IMR-90 (cell line): ENCODE results near the gene HDAC9. TPM values are rescaled to one million over a fixed set of nuclear protein-coding genes. Genes with fewer than 3 reads are reported as not detected.
A peak's percentile ranks its signal among the peaks of the same experiment; 100 is the strongest.

Experiments
- ATAC-seq: fragments of 200-7000 bp; cut with Tn5 transposase; 2 replicates; pipeline ENCODE4 v1.9.1; 2020; ENCODE audit warnings: low read depth, mild to moderate bottlenecking, moderate library complexity
- BruUV-seq: library from RNA; stranded (reverse); fragments of 400-500 nt; replicated peaks from 2 replicates; lab custom pipeline; 2021; lab: Mats Ljungman, UMichigan
- CTCF ChIA-PET: fragments of 300-600 bp; formaldehyde crosslinking; extraction: SDS; loops from one replicate; lab custom pipeline; 2021; ENCODE audit warnings: antibody characterized with exemption; lab: Yijun Ruan, JAX
- POLR2A ChIA-PET: fragments of 300-600 bp; sonication (Branson Sonifier 250); formaldehyde crosslinking; loops from one replicate; lab custom pipeline; 2022; ENCODE audit warnings: antibody characterized with exemption; ENCODE audit not compliant: unreplicated experiment; lab: Charles Lee
- DNase-seq: peaks from one replicate; pipeline ENCODE4 v3.0.0; 2013
- H2AFZ ChIP-seq: replicated peaks from 2 replicates; pipeline ENCODE3; 2013; ENCODE audit warnings: low read length, mild to moderate bottlenecking; ENCODE audit not compliant: poor library complexity
- H2AK5ac ChIP-seq: 2 replicates; pipeline ENCODE4 v1.6.1; 2013; ENCODE audit warnings: low read depth, low read length, inconsistent platforms
- H2AK9ac ChIP-seq: replicated peaks from 2 replicates; pipeline ENCODE3; 2013; ENCODE audit warnings: mild to moderate bottlenecking, low read depth, low read length, moderate library complexity; ENCODE audit not compliant: poor library complexity
- H2BK120ac ChIP-seq: 2 replicates; pipeline ENCODE4 v1.6.1; 2013; ENCODE audit warnings: low read depth, low read length, inconsistent platforms
- H2BK15ac ChIP-seq: 3 replicates; pipeline ENCODE4 v1.6.1; 2013; ENCODE audit warnings: low read depth, low read length, inconsistent platforms
- H2BK20ac ChIP-seq: 2 replicates; pipeline ENCODE4 v1.6.1; 2013; ENCODE audit warnings: low read depth, mild to moderate bottlenecking, inconsistent platforms, low read length, moderate library complexity
- H2BK5ac ChIP-seq: 2 replicates; pipeline ENCODE4 v1.6.1; 2013; ENCODE audit warnings: mild to moderate bottlenecking, low read depth, low read length, inconsistent platforms; ENCODE audit not compliant: poor library complexity, severe bottlenecking
- H3K14ac ChIP-seq: replicated peaks from 2 replicates; pipeline ENCODE4 v1.6.1; 2013; ENCODE audit warnings: low read depth, low read length, inconsistent platforms
- H3K18ac ChIP-seq: 2 replicates; pipeline ENCODE4 v1.6.1; 2013; ENCODE audit warnings: low read depth, low read length, control low read depth
- H3K23ac ChIP-seq: 2 replicates; pipeline ENCODE4 v1.6.1; 2013; ENCODE audit warnings: low read depth, low read length, inconsistent platforms
- H3K27ac ChIP-seq: 2 replicates; pipeline ENCODE4 v1.5.1; 2013; ENCODE audit warnings: mild to moderate bottlenecking, control low read depth, low read length; ENCODE audit not compliant: insufficient read depth
- H3K27me3 ChIP-seq: 2 replicates; pipeline ENCODE4 v1.6.1; 2013; ENCODE audit warnings: low read length; ENCODE audit not compliant: control insufficient read depth, insufficient read depth
- H3K36me3 ChIP-seq: 2 replicates; pipeline ENCODE4 v1.6.1; 2013; ENCODE audit warnings: low read length, mixed read lengths; ENCODE audit not compliant: control insufficient read depth, insufficient read depth
- H3K4ac ChIP-seq: 2 replicates; pipeline ENCODE4 v1.6.1; 2013; ENCODE audit warnings: low read depth, low read length, inconsistent platforms
- H3K4me1 ChIP-seq: 2 replicates; pipeline ENCODE4 v1.6.1; 2013; ENCODE audit warnings: low read length, mixed read lengths; ENCODE audit not compliant: control insufficient read depth, insufficient read depth
- H3K4me2 ChIP-seq: 2 replicates; pipeline ENCODE4 v1.6.1; 2013; ENCODE audit warnings: low read depth, mild to moderate bottlenecking, control low read depth, low read length, moderate library complexity
- H3K4me3 ChIP-seq: 2 replicates; pipeline ENCODE4 v1.5.1; 2013; ENCODE audit warnings: low read depth, mild to moderate bottlenecking, control low read depth, low read length, moderate library complexity; ENCODE audit not compliant: insufficient read depth
- H3K56ac ChIP-seq: 2 replicates; pipeline ENCODE4 v1.6.1; 2013; ENCODE audit warnings: low read length, inconsistent platforms; ENCODE audit not compliant: insufficient read depth; ENCODE audit errors: extremely low read depth
- H3K79me1 ChIP-seq, 2 experiments: 2 replicates each; pipeline ENCODE4 v1.6.1; 2013; ENCODE audit warnings: low read length in 2 of 2, inconsistent platforms in 1 of 2, low read depth in 1 of 2
- H3K9ac ChIP-seq: 2 replicates; pipeline ENCODE4 v1.6.1; 2013; ENCODE audit warnings: low read depth, low read length, control low read depth
- H3K9me1 ChIP-seq: 2 replicates; pipeline ENCODE4 v1.6.1; 2013; ENCODE audit warnings: low read length, inconsistent platforms; ENCODE audit not compliant: insufficient read depth
- H3K9me3 ChIP-seq: 2 replicates; pipeline ENCODE4 v1.6.1; 2013; ENCODE audit warnings: low read length; ENCODE audit not compliant: control insufficient read depth, insufficient read depth
- H4K20me1 ChIP-seq: 2 replicates; pipeline ENCODE4 v1.6.1; 2013; ENCODE audit warnings: low read length, inconsistent platforms; ENCODE audit not compliant: insufficient read depth
- H4K5ac ChIP-seq: 2 replicates; pipeline ENCODE4 v1.6.1; 2013; ENCODE audit warnings: mild to moderate bottlenecking, low read depth, low read length, control low read depth
- H4K8ac ChIP-seq, 2 experiments: 2 replicates each; pipeline ENCODE4 v1.6.1; 2013; ENCODE audit warnings: low read depth in 2 of 2, low read length in 2 of 2, control low read depth in 1 of 2, inconsistent platforms in 1 of 2
- H4K91ac ChIP-seq: 2 replicates; pipeline ENCODE4 v1.6.1; 2013; ENCODE audit warnings: low read depth, low read length, inconsistent platforms; ENCODE audit not compliant: insufficient read depth
- BHLHE40 ChIP-seq: fragments of 150-350 bp; IDR thresholded peaks from 2 replicates; pipeline ENCODE4 v1.6.1; 2016; ENCODE audit warnings: mild to moderate bottlenecking, low read depth, low read length
- CEBPB ChIP-seq: IDR thresholded peaks from 2 replicates; pipeline ENCODE4 v1.6.1; 2012; ENCODE audit warnings: low read depth, low read length, improper control_type of control experiment
- MAFK ChIP-seq: IDR thresholded peaks from 2 replicates; pipeline ENCODE4 v1.6.1; 2012; ENCODE audit warnings: low read depth, low read length, improper control_type of control experiment
- WGBS, 2 experiments: methylation state at CpG; one replicate each; pipeline versions ENCODE4 v1.1.5 to v1.1.7; 2013; ENCODE audit warnings: missing lambda C conversion rate in 2 of 2; ENCODE audit not compliant: insufficient read length in 1 of 2; ENCODE audit errors: extremely low coverage in 2 of 2; 5-methylcytosine and 5-hydroxymethylcytosine counted together
- dilution Hi-C: fragments of 300-500 bp; cut with HindIII; formaldehyde crosslinking; loops from one replicate; pipeline ENCODE4 v1.14.3; 2018; ENCODE audit warnings: low sequenced_read_pairs; ENCODE audit not compliant: unreplicated experiment
- in situ Hi-C: fragments of 300-500 bp; cut with MboI; formaldehyde crosslinking; loops from 3 replicates; pipeline ENCODE4 v1.14.3; 2019; ENCODE audit warnings: low sequenced_read_pairs, inconsistent platforms, mixed read lengths
- intact Hi-C: fragments of 100-400 bp; cut with micrococcal nuclease; formaldehyde crosslinking; loops from 2 replicates; pipeline ENCODE4 v1.10.0; 2022
- polyA plus RNA-seq, 3 experiments: library from polyadenylated mRNA; depleted of rRNA; stranded (reverse); fragments of >200 nt; gene quantifications; 2 replicates each; pipeline ENCODE4 v1.2.3, GENCODE V29; 2012; ENCODE audit warnings: low replicate concordance in 1 of 3
- total RNA-seq: library from RNA; depleted of rRNA; stranded (reverse); fragments of >200 nt; gene quantifications from 2 replicates; pipeline ENCODE4 v1.2.3, GENCODE V29; 2012

The HDAC9 gene
- total and polyA plus RNA-seq, 2 of the 4 experiments (the other 2 are of a cell fraction) = 4.3 to 24.7 TPM

DNA sequence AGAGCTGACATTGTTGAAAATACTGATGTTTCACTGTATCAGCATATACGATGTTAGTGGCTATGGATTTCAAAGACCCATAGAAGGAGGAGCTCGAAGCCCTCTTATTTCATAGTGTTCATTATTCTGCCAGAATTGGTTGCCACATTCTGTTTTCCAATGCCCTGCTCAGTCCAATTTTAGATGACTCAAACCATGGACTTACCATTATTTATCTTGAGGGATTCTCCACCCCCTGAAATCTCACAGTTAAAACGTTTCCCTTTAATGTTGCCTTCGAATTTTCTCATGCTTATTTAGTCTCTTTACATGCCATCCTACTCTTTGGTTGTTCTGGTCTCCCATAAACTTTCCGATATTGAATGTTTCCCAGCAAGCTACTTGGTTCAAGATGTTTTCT is 264.5 kb downstream of the HDAC9 start:
- CTCF ChIA-PET = no interaction called here
- Histone ChIP-seq H3K4me2 (no peak overlapping the region), H2AK9ac (no peak overlapping the region), H3K27me3 (no peaks in the 10 kb centered on the region), H3K9me3 (no peaks in the 10 kb centered on the region), H3K4ac (no peak overlapping the region), H2AFZ (no peak overlapping the region), H2AK5ac (no peak overlapping the region), H3K4me1 (peaks cover 3% of the 10 kb centered on the region), H3K56ac (no peak overlapping the region), H3K9me1 (no peaks in the 10 kb centered on the region), H4K91ac (no peak overlapping the region), H3K18ac (no peak overlapping the region), H3K14ac (no peak overlapping the region), H3K27ac (no peak overlapping the region), H3K36me3 (no peaks in the 10 kb centered on the region), H4K5ac (no peak overlapping the region), H2BK120ac (no peak overlapping the region), H3K79me1 (no peaks in the 10 kb centered on the region), H3K4me3 (no peak overlapping the region), H2BK5ac (no peak overlapping the region), H3K23ac (no peak overlapping the region), H2BK15ac (no peak overlapping the region), H3K9ac (no peak overlapping the region), H4K20me1 (no peaks in the 10 kb centered on the region), H4K8ac (no peak overlapping the region), H2BK20ac (no peak overlapping the region)
- BruUV-seq = no TSS peak
- POLR2A ChIA-PET = no interaction called here
- ATAC-seq = no peak
- in situ Hi-C loops (no loop called here), dilution Hi-C loops (no loop called here), intact Hi-C loops (loop anchor here (5.0 kb wide), 1 partner anchor 97 kb away; no protein-coding TSS in a partner anchor)
- TF ChIP-seq BHLHE40 (no peak), MAFK (peak; percentile 45; the same call in 1 of the 2 replicates), CEBPB (no peak)
- peak; percentile 21 for DNase-seq
- 80% methylated on average over 2 of the region's 5 CpGs; no CpG with 5 or more reads in 1 of the 2 experiments for WGBS, 2 experiments
